IgD-negative memory B cell (primary cell): ENCODE data around the gene KCNH1. TPM values are rescaled to one million over a fixed set of nuclear protein-coding genes. Genes with fewer than 3 reads are reported as not detected.

Experiments
- H3K27ac Mint-ChIP-seq, 3 donors: one replicate each; pipeline ENCODE4 v1.8.0; 2020 to 2022; ENCODE audit warnings: mild to moderate bottlenecking in 3 of 3, mixed read lengths in 3 of 3, moderate library complexity in 1 of 3
- H3K27me3 Mint-ChIP-seq: one replicate; pipeline ENCODE4 v1.8.0; 2021; ENCODE audit warnings: mixed read lengths
- H3K36me3 Mint-ChIP-seq: one replicate; pipeline ENCODE4 v1.8.0; 2020; ENCODE audit warnings: mild to moderate bottlenecking, mixed read lengths
- H3K4me1 Mint-ChIP-seq, 3 donors: one replicate each; pipeline ENCODE4 v1.8.0; 2020 to 2022; ENCODE audit warnings: mixed read lengths in 3 of 3, mild to moderate bottlenecking in 1 of 3
- H3K4me3 Mint-ChIP-seq, 4 donors: one replicate each; pipeline ENCODE4 v1.8.0; 2020 to 2022; ENCODE audit warnings: mild to moderate bottlenecking in 4 of 4, mixed read lengths in 4 of 4, moderate library complexity in 3 of 4
- H3K9me3 Mint-ChIP-seq, 3 donors: one replicate each; pipeline ENCODE4 v1.8.0; 2020 to 2021; ENCODE audit warnings: mixed read lengths in 3 of 3, mild to moderate bottlenecking in 1 of 3
- polyA plus RNA-seq: library from polyadenylated mRNA; unstranded; fragments of 300-500 nt; fragmentation: Illumina TruSeq; gene quantifications from one replicate; pipeline ENCODE4 v1.2.3, GENCODE V29; 2021

The KCNH1 gene
- polyA plus RNA-seq, 1 donor from 2014 or later: 0.14 TPM

DNA sequence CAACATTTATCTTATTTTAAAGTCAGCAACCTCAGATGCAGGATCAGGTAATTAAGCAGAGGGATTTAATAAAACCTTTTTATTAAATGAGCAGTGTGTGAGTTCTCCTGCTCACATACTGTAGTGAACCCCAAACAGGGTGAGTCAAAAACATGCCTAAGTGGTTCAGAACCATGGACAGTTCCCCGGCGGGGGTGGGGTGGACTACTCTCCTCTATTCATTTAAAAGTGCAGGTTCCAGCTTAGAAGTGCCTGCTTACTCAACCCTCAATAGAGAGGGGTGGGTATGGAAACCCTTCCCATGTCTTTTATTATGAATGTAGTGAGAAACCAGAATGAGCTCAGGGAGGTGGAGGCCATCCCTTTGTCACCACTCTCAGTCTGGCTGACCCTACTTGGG, 407.3 kb downstream of the KCNH1 start:
- peaks cover 6% of the 10 kb centered on the region for H3K27me3 Mint-ChIP-seq
- H3K4me1 Mint-ChIP-seq: no peaks in the 10 kb centered on the region
- H3K9me3 Mint-ChIP-seq: peaks cover 0 to 3% (median 2%) of the 10 kb centered on the region in 3 donors
- H3K36me3 Mint-ChIP-seq: no peaks in the 10 kb centered on the region
- H3K27ac Mint-ChIP-seq: no peak overlapping the region
- no peak overlapping the region for H3K4me3 Mint-ChIP-seq

DNA sequence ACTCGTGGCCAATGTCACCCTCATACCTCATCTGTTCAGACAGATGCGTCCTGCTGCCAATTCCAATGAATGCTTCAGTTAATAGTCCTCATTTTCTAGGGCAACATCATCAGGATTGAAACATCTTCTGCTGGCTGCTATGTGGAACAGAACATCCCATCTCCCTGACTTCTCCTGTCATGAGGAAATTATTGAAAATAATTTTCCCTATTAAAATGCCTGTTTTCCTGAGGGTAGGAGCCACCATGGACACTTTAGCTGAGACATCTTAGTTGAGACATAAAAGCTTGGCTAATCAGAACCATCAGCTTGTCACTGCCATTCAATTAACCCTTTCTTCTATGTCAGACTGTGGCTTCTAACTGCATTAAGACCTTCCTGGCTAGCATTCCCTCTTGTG, 409.2 kb downstream of the KCNH1 start:
- no peak overlapping the region for H3K4me3 Mint-ChIP-seq
- H3K36me3 Mint-ChIP-seq: no peaks in the 10 kb centered on the region
- no peak overlapping the region for H3K27ac Mint-ChIP-seq
- H3K4me1 Mint-ChIP-seq: no peaks in the 10 kb centered on the region
- peaks cover 6% of the 10 kb centered on the region for H3K27me3 Mint-ChIP-seq
- H3K9me3 Mint-ChIP-seq: peaks cover 0 to 2% (median 0%) of the 10 kb centered on the region in 3 donors

DNA sequence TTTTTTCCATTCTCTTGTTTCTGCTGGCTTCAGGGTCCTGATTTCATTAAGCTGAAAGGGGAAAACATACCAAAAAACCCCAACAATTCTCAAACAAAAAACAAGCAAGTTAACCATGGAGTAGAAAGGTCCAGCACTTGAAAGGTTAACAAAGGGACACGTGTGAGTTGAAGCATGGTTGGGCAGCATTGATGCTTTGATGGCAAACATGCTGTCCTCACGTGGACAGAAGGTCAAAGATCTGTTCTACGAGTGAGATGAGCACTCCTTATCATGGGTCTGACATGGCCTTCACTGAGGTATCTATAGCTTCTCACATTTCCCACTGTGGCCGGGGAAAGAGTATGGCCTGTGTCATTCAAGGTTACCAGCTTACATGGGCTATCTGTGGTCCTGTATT, 410.3 kb downstream of the KCNH1 start:
- Mint-ChIP-seq H3K4me3 (no peak overlapping the region), H3K36me3 (no peaks in the 10 kb centered on the region), H3K27ac (no peak overlapping the region), H3K4me1 (no peaks in the 10 kb centered on the region), H3K9me3 (peaks cover 0 to 2% (median 0%) of the 10 kb centered on the region in 3 donors), H3K27me3 (peaks cover 6% of the 10 kb centered on the region)

DNA sequence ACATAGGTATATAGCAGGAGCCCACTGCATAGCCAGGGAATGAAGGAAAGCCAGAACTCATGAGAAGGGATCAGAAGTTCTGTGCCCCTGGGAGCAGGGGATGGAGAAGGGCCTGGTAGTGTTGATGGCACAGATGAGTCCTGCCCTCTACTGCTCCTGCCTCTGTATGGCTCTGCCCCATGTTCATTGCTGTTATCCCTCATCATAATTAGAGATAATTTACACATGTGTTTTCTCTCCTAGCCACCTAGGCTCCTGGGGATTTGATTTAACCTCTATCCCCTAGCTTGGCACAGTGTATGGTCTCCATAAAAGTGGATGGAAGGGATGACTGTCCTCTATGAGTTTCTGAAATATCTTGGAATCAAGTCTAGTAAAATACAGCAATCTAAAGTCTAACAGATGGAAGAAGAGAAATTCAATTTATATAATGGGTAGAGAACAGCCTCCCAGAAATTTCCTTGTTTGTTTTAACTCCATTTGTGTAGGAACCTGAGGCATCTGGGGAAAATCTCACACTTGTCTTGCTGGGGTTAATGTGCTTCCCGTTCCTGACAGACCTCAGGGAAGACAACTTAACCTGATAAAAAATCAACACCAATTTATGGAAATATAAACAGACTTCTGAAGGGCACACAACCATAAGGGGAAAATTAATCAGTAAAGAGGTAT, 411.4 kb downstream of the KCNH1 start:
- H3K4me3 Mint-ChIP-seq: no peak overlapping the region
- no peaks in the 10 kb centered on the region for H3K4me1 Mint-ChIP-seq
- peaks cover 0 to 2% (median 0%) of the 10 kb centered on the region in 3 donors for H3K9me3 Mint-ChIP-seq
- no peaks in the 10 kb centered on the region for H3K36me3 Mint-ChIP-seq
- H3K27me3 Mint-ChIP-seq: peaks cover 6% of the 10 kb centered on the region
- no peak overlapping the region for H3K27ac Mint-ChIP-seq

DNA sequence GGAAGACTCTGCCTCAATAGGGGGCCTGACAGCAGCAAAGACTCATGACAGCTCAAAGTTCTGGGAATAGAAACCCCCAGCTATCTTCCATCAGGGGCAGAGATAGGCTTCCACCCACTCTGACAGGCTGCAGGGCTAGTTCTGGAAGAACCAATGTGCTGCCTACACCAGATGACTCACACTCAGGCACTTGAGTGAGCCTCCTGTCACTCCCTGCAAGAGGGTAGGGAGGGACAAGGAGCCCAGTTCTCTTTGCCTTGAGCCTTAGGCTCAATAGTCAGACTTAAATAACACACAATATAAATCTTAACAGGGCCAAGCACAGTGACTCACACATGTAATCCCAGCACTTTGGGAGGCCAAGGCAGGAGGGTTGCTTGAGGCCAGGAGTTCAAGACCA, 418.9 kb downstream of the KCNH1 start:
- Mint-ChIP-seq H3K4me1 (no peaks in the 10 kb centered on the region), H3K9me3 (no peaks in the 10 kb centered on the region), H3K36me3 (peaks cover 3% of the 10 kb centered on the region), H3K27me3 (no peaks in the 10 kb centered on the region), H3K4me3 (no peak overlapping the region), H3K27ac (no peak overlapping the region)

DNA sequence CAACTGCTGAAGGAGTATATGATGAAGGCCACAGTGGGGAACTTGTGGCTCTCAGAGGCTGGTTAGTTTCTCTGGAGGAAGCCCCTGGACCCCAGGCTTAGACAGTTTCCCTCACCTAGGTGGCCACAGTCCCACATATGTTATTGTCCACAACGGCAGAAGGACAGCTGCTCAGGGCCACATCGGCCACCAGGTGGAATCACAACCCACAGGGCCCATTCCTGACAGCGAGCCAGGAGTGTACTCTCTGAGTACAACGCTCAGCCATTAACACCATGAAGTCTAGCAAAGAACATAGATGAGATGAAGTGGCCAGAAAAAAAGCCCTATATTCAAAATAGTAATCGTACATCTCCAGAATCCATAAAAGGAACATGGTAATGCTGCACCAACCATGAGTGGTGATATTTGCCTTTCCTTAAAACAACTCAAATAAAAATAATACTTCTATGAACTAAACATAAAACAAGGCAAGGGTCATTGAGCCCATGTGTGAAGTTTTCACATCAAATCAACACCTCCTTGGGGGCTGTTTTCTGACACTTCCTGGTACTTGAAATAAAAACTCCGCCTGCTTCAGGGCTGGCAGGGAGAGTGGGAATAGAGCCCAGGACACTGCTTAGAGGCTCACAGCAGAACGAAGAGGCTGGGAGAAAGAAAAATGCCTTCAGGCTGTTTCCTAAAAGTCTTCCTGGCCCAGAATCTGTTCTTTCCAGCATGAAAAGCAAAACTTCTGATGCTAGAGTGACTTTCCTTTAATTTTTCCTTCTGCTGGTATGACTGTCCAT, 421.9 kb downstream of the KCNH1 start:
- H3K36me3 Mint-ChIP-seq: peaks cover 3% of the 10 kb centered on the region
- no peaks in the 10 kb centered on the region for H3K27me3 Mint-ChIP-seq
- no peaks in the 10 kb centered on the region for H3K4me1 Mint-ChIP-seq
- no peak overlapping the region for H3K4me3 Mint-ChIP-seq
- peak overlapping the region in 1 of 3 donors; percentile 63 for H3K27ac Mint-ChIP-seq
- no peaks in the 10 kb centered on the region for H3K9me3 Mint-ChIP-seq

DNA sequence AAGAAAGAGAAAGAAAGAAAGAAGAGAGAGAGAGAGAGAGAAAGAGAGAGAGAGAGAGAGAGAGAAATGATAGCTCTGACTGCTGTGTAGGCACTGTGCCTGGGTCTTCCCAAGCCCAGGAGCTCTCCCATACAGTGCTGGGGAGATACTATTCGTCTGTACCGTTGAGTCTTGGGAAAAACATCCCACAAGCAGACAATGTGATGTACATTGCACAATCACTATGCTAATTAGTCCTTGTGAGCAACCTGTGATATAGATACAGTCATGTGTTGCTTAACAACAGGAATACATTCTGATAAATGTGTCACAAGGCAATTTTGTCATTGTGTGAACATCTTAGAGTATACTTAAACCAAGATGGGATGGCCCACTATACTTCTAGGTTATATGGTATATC, 424.2 kb downstream of the KCNH1 start:
- Mint-ChIP-seq H3K4me3 (no peak overlapping the region), H3K9me3 (no peaks in the 10 kb centered on the region), H3K27me3 (no peaks in the 10 kb centered on the region), H3K27ac (no peak overlapping the region), H3K36me3 (peaks cover 4% of the 10 kb centered on the region), H3K4me1 (peaks cover 0 to 5% (median 4%) of the 10 kb centered on the region in 3 donors)

DNA sequence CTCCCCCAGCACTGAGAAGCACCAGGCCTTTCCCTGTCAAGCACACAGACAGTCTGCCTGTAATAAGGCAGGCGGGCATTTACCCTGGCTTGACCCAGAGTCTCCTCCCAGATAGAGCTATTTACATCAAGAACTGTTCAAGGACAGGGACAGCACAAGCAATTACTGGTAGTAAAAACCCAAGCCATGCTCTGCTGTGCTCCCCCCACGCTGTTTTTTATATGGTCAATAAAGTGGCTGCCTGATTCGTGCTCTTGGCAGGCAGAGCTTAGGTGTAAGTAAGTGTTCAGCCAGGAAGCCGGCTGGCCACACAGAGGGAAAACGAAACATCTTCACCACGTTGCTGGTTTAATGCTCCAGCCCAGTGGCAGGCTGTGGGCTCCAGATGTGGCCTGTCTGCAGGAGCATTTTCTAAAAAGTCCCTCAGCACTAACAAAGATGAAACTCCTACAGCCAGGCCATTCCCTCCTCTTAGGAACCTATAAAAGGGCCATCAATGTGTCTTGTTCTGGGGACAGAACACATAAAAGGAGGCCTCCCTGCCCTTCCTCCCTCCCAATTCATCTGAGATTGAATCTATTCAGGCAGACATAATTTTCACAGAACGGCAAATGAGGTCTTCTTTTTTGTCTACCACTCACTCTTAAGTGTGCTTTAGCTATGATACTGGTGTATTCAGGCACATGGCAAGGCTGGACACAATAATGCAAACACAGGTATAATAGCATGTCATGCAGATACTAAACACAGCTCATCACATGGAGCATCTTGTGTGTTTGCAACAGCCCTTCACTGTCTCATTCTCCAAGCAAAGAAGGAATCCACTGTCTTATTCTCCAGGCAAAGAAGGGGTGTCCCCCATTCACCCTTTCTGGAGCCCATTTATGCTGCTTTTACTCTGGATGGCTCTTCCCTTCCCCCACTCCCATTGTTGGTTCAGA, 426.4 kb downstream of the KCNH1 start:
- H3K27ac Mint-ChIP-seq: no peak overlapping the region
- no peaks in the 10 kb centered on the region for H3K9me3 Mint-ChIP-seq
- peaks cover 6% of the 10 kb centered on the region for H3K36me3 Mint-ChIP-seq
- no peak overlapping the region for H3K4me3 Mint-ChIP-seq
- no peaks in the 10 kb centered on the region for H3K27me3 Mint-ChIP-seq
- peaks cover 0 to 5% (median 4%) of the 10 kb centered on the region in 3 donors for H3K4me1 Mint-ChIP-seq

DNA sequence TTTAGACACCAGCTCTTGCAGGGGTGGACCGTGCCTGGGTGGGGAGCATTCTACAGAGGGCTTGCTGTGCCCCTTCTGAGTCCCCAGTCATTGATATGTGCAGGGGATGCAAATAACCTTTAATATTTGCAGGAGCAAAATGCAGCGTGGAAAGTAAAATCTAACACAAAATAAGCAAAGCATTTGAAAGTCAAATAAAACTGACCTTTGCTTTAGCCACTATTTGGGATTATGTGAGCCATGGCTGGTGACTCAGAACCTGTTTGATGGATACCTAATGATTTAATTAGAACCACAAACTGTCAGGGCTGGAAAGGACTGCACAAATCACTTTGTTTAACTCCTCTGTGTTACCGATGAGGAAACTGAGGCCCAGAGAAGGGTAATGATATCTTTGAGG, 427.7 kb downstream of the KCNH1 start:
- H3K4me3 Mint-ChIP-seq: no peak overlapping the region
- peaks cover 3% of the 10 kb centered on the region for H3K36me3 Mint-ChIP-seq
- H3K27me3 Mint-ChIP-seq: no peaks in the 10 kb centered on the region
- H3K4me1 Mint-ChIP-seq: peaks cover 0 to 5% (median 4%) of the 10 kb centered on the region in 3 donors
- H3K9me3 Mint-ChIP-seq: no peaks in the 10 kb centered on the region
- H3K27ac Mint-ChIP-seq: peak overlapping the region in 1 of 3 donors; percentile 29

DNA sequence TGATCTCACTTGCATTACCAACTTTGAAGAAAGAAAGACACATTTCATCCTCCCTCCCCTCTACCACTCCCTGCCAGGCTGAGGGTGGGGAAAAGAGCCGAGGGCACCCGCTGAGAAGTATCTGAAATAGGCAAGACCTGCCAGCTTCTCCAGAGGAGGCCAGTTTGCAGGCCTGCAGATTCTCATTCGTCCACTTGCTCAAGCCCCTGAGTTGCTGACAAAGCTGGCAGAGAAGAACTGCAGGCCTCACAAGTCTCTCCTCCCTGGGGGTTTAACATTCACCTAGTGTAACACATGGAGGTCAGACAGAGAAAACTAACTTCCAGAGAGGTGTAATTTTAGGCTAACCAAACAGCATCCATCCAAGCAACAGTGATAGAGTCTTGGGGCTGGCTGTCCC, 428.9 kb downstream of the KCNH1 start:
- H3K4me1 Mint-ChIP-seq: peaks cover 0 to 5% (median 4%) of the 10 kb centered on the region in 3 donors
- H3K36me3 Mint-ChIP-seq: peaks cover 3% of the 10 kb centered on the region
- no peaks in the 10 kb centered on the region for H3K27me3 Mint-ChIP-seq
- no peak overlapping the region for H3K27ac Mint-ChIP-seq
- H3K9me3 Mint-ChIP-seq: no peaks in the 10 kb centered on the region
- H3K4me3 Mint-ChIP-seq: no peak overlapping the region

DNA sequence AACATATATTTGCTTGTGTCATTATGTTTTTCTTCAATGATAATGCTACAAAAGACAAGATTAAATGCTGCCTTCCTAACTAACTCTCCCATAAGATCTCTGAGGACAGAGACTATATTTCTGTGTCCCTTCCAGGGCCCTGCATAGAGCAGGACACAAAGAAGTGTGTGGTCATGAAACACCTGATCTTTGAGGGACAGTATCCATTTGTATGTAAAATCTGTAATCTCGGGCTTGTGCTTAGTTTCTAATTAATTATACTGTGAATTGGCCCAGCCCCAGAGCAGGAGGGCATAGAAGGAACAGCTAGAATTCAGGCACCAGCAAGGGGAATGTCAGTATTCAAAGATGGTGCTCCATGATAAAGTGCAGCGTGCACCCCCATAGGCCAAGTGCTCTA, 430.4 kb downstream of the KCNH1 start:
- Mint-ChIP-seq H3K9me3 (no peaks in the 10 kb centered on the region), H3K27ac (no peak overlapping the region)

DNA sequence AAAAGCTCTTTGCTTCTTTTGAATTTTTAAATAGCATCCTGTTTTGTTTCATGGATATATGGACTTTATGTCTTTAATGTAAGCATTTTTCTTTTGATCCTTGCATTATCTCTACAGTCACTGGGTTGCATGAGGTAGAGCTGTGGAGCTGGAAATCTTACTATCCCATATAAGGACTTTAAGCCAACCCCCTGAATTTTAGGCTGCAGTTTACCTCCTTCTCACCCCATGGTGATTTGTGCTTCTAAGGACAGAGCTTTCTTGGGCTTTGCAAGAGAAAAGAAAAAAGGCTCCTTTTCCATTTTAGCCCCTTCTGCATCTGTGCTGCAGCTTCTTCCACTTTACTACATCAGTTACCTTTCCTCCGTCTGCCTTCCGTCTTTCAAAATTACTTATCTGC, 431.4 kb downstream of the KCNH1 start:
- H3K27me3 Mint-ChIP-seq: no peaks in the 10 kb centered on the region
- no peaks in the 10 kb centered on the region for H3K9me3 Mint-ChIP-seq
- peak overlapping the region in 1 of 3 donors; percentile 26 for H3K27ac Mint-ChIP-seq
- H3K4me1 Mint-ChIP-seq: peaks cover 0 to 5% (median 4%) of the 10 kb centered on the region in 3 donors
- H3K4me3 Mint-ChIP-seq: no peak overlapping the region
- H3K36me3 Mint-ChIP-seq: peaks cover 3% of the 10 kb centered on the region

More for the DNA sequence above, 430.4 kb downstream of the KCNH1 start:
- H3K4me1 Mint-ChIP-seq: peaks cover 0 to 5% (median 4%) of the 10 kb centered on the region in 3 donors
- no peaks in the 10 kb centered on the region for H3K27me3 Mint-ChIP-seq
- H3K4me3 Mint-ChIP-seq: no peak overlapping the region
- H3K36me3 Mint-ChIP-seq: peaks cover 3% of the 10 kb centered on the region

DNA sequence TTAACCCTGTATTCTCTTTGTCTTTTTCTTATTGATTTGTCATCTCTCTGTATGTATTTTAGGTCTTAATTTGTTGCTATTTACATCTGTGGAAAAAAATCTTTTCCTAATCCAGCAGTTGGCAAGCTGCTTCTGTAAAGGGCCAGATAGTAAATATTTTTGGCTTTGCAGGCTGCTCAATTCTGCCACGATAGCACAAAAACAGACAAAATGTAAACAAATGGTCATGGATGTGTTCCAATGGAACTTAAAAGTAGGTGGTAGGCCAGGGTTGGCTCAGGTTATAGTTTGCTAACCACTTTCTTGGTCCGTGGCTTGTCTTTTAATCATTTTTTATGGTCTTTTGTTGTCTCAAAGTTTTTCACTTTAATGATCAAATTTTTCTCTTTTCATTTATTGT, 433.4 kb downstream of the KCNH1 start:
- Mint-ChIP-seq H3K36me3 (peaks cover 1% of the 10 kb centered on the region), H3K9me3 (no peaks in the 10 kb centered on the region), H3K27ac (no peak overlapping the region), H3K4me3 (no peak overlapping the region), H3K27me3 (peaks cover 1% of the 10 kb centered on the region), H3K4me1 (peaks cover 0 to 2% (median under 1%) of the 10 kb centered on the region in 3 donors)

DNA sequence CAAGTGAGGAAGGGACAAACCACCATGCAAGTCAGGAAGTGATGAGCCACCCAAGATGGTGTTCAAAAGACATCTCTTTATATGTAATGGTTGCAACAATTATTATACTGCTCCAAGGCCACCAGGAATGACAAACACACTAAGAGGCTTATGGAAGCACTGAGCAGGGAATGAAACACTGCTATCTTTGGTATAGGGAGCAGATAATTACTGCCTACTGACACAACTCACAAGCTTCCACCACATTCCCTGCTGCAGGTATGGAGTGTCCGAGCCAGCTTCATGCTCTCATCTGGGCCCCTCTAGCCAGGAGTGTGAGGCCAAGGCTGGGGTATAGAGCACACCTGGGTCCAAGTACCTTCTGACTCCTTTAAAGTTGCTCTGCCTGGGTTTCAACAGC, 433.9 kb downstream of the KCNH1 start:
- Mint-ChIP-seq H3K36me3 (peaks cover 1% of the 10 kb centered on the region), H3K4me3 (no peak overlapping the region), H3K4me1 (no peaks in the 10 kb centered on the region), H3K27me3 (peaks cover 1% of the 10 kb centered on the region), H3K27ac (no peak overlapping the region), H3K9me3 (no peaks in the 10 kb centered on the region)

DNA sequence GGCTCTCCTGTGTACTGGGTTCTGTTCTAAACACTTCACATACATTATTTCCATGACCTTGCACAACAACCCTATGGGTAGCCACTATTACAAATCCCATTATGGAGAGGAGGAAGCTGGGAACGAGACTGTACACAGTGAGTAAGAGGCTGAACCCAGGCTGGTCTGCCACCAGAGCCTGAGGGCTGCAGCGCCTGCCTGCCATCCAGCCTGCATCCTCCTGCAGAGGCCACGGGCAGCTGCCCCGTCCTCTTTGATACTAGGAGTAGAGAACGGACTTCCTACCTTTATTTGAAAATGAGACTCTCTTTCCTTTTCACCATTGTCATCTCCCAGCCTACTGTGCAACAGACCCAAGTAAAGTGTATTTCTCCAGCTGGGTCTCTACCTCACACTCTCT, 435.3 kb downstream of the KCNH1 start:
- Mint-ChIP-seq H3K4me3 (no peak overlapping the region), H3K36me3 (peaks cover 1% of the 10 kb centered on the region), H3K27me3 (peaks cover 1% of the 10 kb centered on the region), H3K4me1 (no peaks in the 10 kb centered on the region), H3K27ac (no peak overlapping the region), H3K9me3 (no peaks in the 10 kb centered on the region)
